Measurements from ENCODE around the gene SLC4A5.

The SLC4A5 gene

GRCh38 chr2:74375838-74376237 lies 32.6 kb upstream of the SLC4A5 start:
- DNase-seq (ENCODE audit: low read depth): no peak
- H3K4me3 ChIP-seq (ENCODE audit: control insufficient read depth, low read depth, low read length): no peak overlapping the region
- TF ChIP-seq CTCF (conservative IDR thresholded peaks at IDR 0.05; ENCODE audit: control insufficient read depth, insufficient read depth, low read depth, low read length): no peak

GRCh38 chr2:74374509-74375205 lies 31.4 kb upstream of the SLC4A5 start:
- peak; percentile 81 for DNase-seq (ENCODE audit: low read depth)
- TF ChIP-seq CTCF (conservative IDR thresholded peaks at IDR 0.05; ENCODE audit: control insufficient read depth, insufficient read depth, low read depth, low read length): no peak
- H3K4me3 ChIP-seq (ENCODE audit: control insufficient read depth, low read depth, low read length): peak overlapping the region; percentile 29

- TF ChIP-seq CTCF (conservative IDR thresholded peaks at IDR 0.05; ENCODE audit: control insufficient read depth, insufficient read depth, low read depth, low read length): no peak
- peak overlapping the region; percentile 29 for H3K4me3 ChIP-seq (ENCODE audit: control insufficient read depth, low read depth, low read length)
- no peak for DNase-seq (ENCODE audit: low read depth)
Observed at GRCh38 chr2:74373985-74374384, 30.8 kb upstream of the SLC4A5 start.

- TF ChIP-seq CTCF (conservative IDR thresholded peaks at IDR 0.05; ENCODE audit: control insufficient read depth, insufficient read depth, low read depth, low read length): no peak
- DNase-seq (ENCODE audit: low read depth): peak; percentile 66
Observed at GRCh38 chr2:74373221-74373676, 30.0 kb upstream of the SLC4A5 start.

GRCh38 chr2:74372674-74373073 lies 29.5 kb upstream of the SLC4A5 start:
- no peak for TF ChIP-seq CTCF (conservative IDR thresholded peaks at IDR 0.05; ENCODE audit: control insufficient read depth, insufficient read depth, low read depth, low read length)
- DNase-seq (ENCODE audit: low read depth): no peak
- no peak overlapping the region for H3K4me3 ChIP-seq (ENCODE audit: control insufficient read depth, low read depth, low read length)

More at GRCh38 chr2:74373221-74373676, 30.0 kb upstream of the SLC4A5 start:
- no peak overlapping the region for H3K4me3 ChIP-seq (ENCODE audit: control insufficient read depth, low read depth, low read length)

GRCh38 chr2:74371421-74371820 lies 28.2 kb upstream of the SLC4A5 start:
- no peak for TF ChIP-seq CTCF (conservative IDR thresholded peaks at IDR 0.05; ENCODE audit: control insufficient read depth, insufficient read depth, low read depth, low read length)
- H3K4me3 ChIP-seq (ENCODE audit: control insufficient read depth, low read depth, low read length): no peak overlapping the region
- DNase-seq (ENCODE audit: low read depth): no peak
